HL-60 (cell line): ENCODE data around the gene KLRC1.

Experiments used
- POLR2AphosphoS5 ChIP-seq: IDR thresholded peaks from 2 replicates; pipeline ENCODE4 v1.6.1; 2012; ENCODE audit warnings: low read depth
- REST ChIP-seq: IDR thresholded peaks from 2 replicates; pipeline ENCODE4 v1.6.1; 2012; ENCODE audit warnings: low read depth; ENCODE audit not compliant: insufficient replicate concordance

GRCh38 chr12:10456856-10457255 lies 3.7 kb upstream of the KLRC1 start:
- TF ChIP-seq POLR2AphosphoS5 (no peak), REST (no peak)
